A673 (cell line): Measurements from ENCODE around the gene ABI3BP. TPM values are rescaled to one million over a fixed set of nuclear protein-coding genes. Genes with fewer than 3 reads are reported as not detected.

Experiments used
- BruUV-seq: library from RNA; stranded (reverse); fragments of 400-500 nt; replicated peaks from 2 replicates; lab custom pipeline; 2021; lab: Mats Ljungman, UMichigan
- CTCF ChIA-PET: fragments of 300-600 bp; sonication (Branson Sonifier 250); formaldehyde crosslinking; loops from one replicate; lab custom pipeline; 2022; ENCODE audit warnings: antibody characterized with exemption; lab: Charles Lee
- POLR2A ChIA-PET: fragments of 300-600 bp; sonication (Branson Sonifier 250); formaldehyde crosslinking; loops from one replicate; lab custom pipeline; 2022; ENCODE audit warnings: antibody characterized with exemption; ENCODE audit not compliant: low non-redundant PET; lab: Charles Lee
- DNase-seq: peaks from one replicate; pipeline ENCODE4 v3.0.0-alpha.2; 2015; ENCODE audit warnings: low spot score
- H3K27ac ChIP-seq: fragments of 200-600 bp; sonication (generic); 2 replicates; pipeline ENCODE4 v1.5.1; 2016; ENCODE audit warnings: mixed run types, low read depth, mild to moderate bottlenecking, mixed read lengths, antibody characterized with exemption, low read length; ENCODE audit not compliant: poor library complexity, severe bottlenecking
- H3K27me3 ChIP-seq: fragments of 200-600 bp; sonication (generic); replicated peaks from 2 replicates; pipeline ENCODE4 v1.6.1; 2017; ENCODE audit warnings: mixed run types, low read depth, mild to moderate bottlenecking, mixed read lengths, antibody characterized with exemption, low read length; ENCODE audit not compliant: insufficient read depth, poor library complexity
- H3K36me3 ChIP-seq: fragments of 200-600 bp; sonication (generic); 2 replicates; pipeline ENCODE4 v1.6.1; 2016; ENCODE audit warnings: mixed run types, mild to moderate bottlenecking, mixed read lengths, antibody characterized with exemption, low read length; ENCODE audit not compliant: insufficient read depth, poor library complexity, severe bottlenecking
- H3K4me1 ChIP-seq: fragments of 200-600 bp; sonication (generic); 2 replicates; pipeline ENCODE4 v1.6.1; 2017; ENCODE audit warnings: mixed run types, mild to moderate bottlenecking, mixed read lengths, antibody characterized with exemption, low read length; ENCODE audit not compliant: insufficient read depth, poor library complexity, severe bottlenecking
- H3K4me3 ChIP-seq: fragments of 200-600 bp; sonication (generic); 2 replicates; pipeline ENCODE4 v1.5.1; 2016; ENCODE audit warnings: low read depth, mixed run types, mild to moderate bottlenecking, mixed read lengths, low read length; ENCODE audit not compliant: poor library complexity, severe bottlenecking
- H3K9me3 ChIP-seq: fragments of 200-600 bp; sonication (generic); 2 replicates; pipeline ENCODE4 v1.6.1; 2016; ENCODE audit warnings: mixed run types, low read depth, mild to moderate bottlenecking, mixed read lengths, antibody characterized with exemption, low read length; ENCODE audit not compliant: poor library complexity, severe bottlenecking
- EZH2 ChIP-seq: fragments of 200-600 bp; sonication (generic); IDR thresholded peaks from 2 replicates; pipeline ENCODE4 v1.6.1; 2017; ENCODE audit warnings: borderline replicate concordance, low read depth, mild to moderate bottlenecking, mixed read lengths, antibody characterized with exemption, low read length; ENCODE audit not compliant: poor library complexity, severe bottlenecking
- intact Hi-C: fragments of 100-400 bp; cut with micrococcal nuclease; formaldehyde crosslinking; loops from one replicate; pipeline ENCODE4 v1.10.0; 2022; ENCODE audit not compliant: unreplicated experiment
- total RNA-seq: library from RNA; stranded (reverse); gene quantifications from 2 replicates; pipeline ENCODE4 v1.2.3, GENCODE V29; 2021
- TF ChIP-seq, protein P1 (sequence below): fragments of 300-800, 200-600 bp; sonication (generic); conservative IDR thresholded peaks from 2 replicates; pipeline ENCODE4 v1.5.1; 2017; ENCODE audit warnings: low read depth, mild to moderate bottlenecking, antibody characterized with exemption, low read length, moderate library complexity, mixed read lengths

The ABI3BP gene
- total RNA-seq, 1 experiment from 2014 or later: 5.2 TPM

DNA sequence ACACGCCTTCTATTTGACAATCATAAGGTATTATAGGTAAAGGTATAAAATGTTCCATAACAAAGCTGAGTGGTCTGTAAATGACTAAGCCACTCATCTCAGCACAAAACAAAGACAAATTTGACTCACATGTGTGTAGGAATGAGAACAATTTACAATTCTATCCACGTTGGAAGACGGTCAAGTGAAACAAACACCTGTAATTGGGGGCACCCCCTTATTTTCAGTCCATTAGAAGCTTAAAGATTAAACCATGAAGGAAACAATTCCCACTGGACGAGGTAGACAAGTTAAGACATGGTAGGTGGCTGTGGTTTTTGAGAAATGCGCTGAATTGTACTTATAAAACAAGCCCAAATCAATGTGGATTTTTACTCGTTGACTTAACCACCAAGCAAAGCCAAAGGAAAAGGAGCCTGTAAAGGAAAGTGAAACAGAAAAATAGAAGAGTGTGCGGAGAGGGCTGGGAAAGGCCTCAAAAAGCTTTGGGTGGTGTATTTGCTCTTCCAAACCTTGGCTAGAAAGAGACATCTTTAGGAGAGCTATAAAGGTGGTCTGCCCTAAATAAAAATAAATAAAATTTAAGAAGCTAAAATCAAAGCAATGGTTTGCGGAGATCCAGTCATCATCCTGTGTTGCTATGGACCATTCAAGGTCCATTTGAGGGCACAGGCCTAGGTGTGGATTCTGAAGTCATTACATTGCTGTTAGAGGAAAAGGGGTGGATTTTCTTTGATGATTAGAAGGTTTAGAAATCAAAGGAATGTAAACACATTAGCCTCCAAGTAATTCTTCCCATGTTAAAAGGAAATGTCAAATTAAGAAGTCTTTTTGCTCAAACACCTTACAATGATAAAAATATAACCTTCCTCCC is 148.9 kb downstream of the ABI3BP start:
- no peak overlapping the region for H3K27ac ChIP-seq
- no peaks in the 10 kb centered on the region for H3K27me3 ChIP-seq
- POLR2A ChIA-PET: interaction anchor here (0.7 kb wide), 1 partner anchor 504 kb away, joined by 3 read pairs; no protein-coding TSS in a partner anchor
- H3K36me3 ChIP-seq: no peaks in the 10 kb centered on the region
- H3K4me1 ChIP-seq: no peaks in the 10 kb centered on the region
- CTCF ChIA-PET: no interaction called here
- no peaks in the 10 kb centered on the region for H3K9me3 ChIP-seq
- BruUV-seq: no TSS peak
- no peak overlapping the region for H3K4me3 ChIP-seq
- TF ChIP-seq EZH2: no peak
- TF ChIP-seq, protein P1, sequence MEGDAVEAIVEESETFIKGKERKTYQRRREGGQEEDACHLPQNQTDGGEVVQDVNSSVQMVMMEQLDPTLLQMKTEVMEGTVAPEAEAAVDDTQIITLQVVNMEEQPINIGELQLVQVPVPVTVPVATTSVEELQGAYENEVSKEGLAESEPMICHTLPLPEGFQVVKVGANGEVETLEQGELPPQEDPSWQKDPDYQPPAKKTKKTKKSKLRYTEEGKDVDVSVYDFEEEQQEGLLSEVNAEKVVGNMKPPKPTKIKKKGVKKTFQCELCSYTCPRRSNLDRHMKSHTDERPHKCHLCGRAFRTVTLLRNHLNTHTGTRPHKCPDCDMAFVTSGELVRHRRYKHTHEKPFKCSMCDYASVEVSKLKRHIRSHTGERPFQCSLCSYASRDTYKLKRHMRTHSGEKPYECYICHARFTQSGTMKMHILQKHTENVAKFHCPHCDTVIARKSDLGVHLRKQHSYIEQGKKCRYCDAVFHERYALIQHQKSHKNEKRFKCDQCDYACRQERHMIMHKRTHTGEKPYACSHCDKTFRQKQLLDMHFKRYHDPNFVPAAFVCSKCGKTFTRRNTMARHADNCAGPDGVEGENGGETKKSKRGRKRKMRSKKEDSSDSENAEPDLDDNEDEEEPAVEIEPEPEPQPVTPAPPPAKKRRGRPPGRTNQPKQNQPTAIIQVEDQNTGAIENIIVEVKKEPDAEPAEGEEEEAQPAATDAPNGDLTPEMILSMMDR: no peak
- intact Hi-C loops: no loop called here
- DNase-seq: no peak

DNA sequence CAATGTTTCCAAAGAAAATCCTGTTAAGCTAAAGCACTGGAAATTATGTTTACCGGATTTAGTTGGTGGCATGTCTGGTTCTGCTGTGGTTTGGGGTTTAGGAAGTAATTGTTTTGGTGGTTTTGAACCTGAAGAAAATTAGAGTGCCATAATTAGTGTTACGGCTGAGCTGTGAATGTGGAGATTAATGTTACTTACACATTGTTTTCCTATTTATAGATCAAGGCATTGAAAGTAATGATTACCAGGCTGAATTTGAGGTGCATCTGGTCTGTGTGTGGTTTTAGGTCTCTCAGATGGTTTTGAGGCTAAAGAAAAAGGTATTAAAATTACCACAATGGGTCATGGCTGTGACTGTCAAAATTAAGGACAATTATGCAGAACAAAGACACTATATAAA is 155.1 kb downstream of the ABI3BP start:
- BruUV-seq: no TSS peak
- H3K27ac ChIP-seq: no peak overlapping the region
- H3K4me3 ChIP-seq: no peak overlapping the region
- no peaks in the 10 kb centered on the region for H3K9me3 ChIP-seq
- intact Hi-C loops: no loop called here
- H3K27me3 ChIP-seq: no peaks in the 10 kb centered on the region
- ChIA-PET CTCF (no interaction called here), POLR2A (no interaction called here)
- DNase-seq: no peak
- no peak for TF ChIP-seq EZH2
- TF ChIP-seq, protein P1: no peak
- H3K36me3 ChIP-seq: no peaks in the 10 kb centered on the region
- H3K4me1 ChIP-seq: no peaks in the 10 kb centered on the region

DNA sequence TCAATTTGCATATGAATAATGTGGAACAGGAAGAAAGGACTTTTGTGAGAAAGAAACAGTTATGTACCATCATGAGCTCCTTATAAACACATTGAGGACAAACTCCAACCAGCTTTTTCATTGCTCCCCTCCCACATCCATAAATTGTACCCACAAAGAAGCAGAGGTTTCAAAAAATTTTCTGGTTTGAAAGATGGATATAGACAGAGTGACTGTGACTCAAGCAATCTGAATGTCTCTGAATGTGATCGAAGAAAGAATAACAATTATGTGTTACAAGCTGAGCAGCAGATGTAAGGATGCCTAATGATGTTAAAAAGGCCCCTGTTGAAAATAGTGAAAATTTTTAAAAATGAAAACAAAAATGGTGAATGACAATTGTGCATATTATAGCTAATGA is 156.6 kb downstream of the ABI3BP start:
- Histone ChIP-seq H3K4me3 (no peak overlapping the region), H3K27me3 (no peaks in the 10 kb centered on the region), H3K27ac (no peak overlapping the region), H3K36me3 (no peaks in the 10 kb centered on the region), H3K4me1 (no peaks in the 10 kb centered on the region), H3K9me3 (no peaks in the 10 kb centered on the region)
- no peak for DNase-seq
- intact Hi-C loops: no loop called here
- no TSS peak for BruUV-seq
- no peak for TF ChIP-seq EZH2
- TF ChIP-seq, protein P1: no peak
- CTCF ChIA-PET: interaction anchor here (0.7 kb wide), 1 partner anchor 57 kb away, joined by 3 read pairs; no protein-coding TSS in a partner anchor
- POLR2A ChIA-PET: no interaction called here
